PC-3 (cell line): ENCODE data around the gene CEBPZOS. TPM values are rescaled to one million over a fixed set of nuclear protein-coding genes. Genes with fewer than 3 reads are reported as not detected.
A peak's percentile ranks its signal among the peaks of the same experiment; 100 is the strongest.
"Not testable (repeated sequence)": the region's sequence is repeated elsewhere in the genome, so short reads cannot be mapped to it uniquely, and the experiment has no call there.

ENCODE experiments used
- ATAC-seq: fragments of 200-7000 bp; cut with Tn5 transposase; 2 replicates; pipeline ENCODE4 v1.9.1; 2020; ENCODE audit warnings: mild to moderate bottlenecking, moderate library complexity
- BruUV-seq: library from RNA; stranded (reverse); fragments of 400-500 nt; replicated peaks from 2 replicates; lab custom pipeline; 2021; lab: Mats Ljungman, UMichigan
- CTCF ChIA-PET: fragments of 300-600 bp; sonication (Branson Sonifier 250); formaldehyde crosslinking; loops from one replicate; lab custom pipeline; 2022; ENCODE audit warnings: antibody characterized with exemption; lab: Charles Lee
- POLR2A ChIA-PET: fragments of 300-600 bp; sonication (Branson Sonifier 250); formaldehyde crosslinking; loops from one replicate; lab custom pipeline; 2022; ENCODE audit warnings: antibody characterized with exemption; ENCODE audit not compliant: unreplicated experiment; lab: Charles Lee
- DNase-seq: peaks from one replicate; pipeline ENCODE4 v3.0.0-alpha.2; 2015
- H2AFZ ChIP-seq: fragments of 300-600 bp; sonication (generic); 2 replicates; pipeline ENCODE4 v1.6.0; 2016; ENCODE audit warnings: antibody characterized with exemption, low read length
- H3F3A ChIP-seq: fragments of 300-600 bp; sonication (generic); one replicate; pipeline ENCODE4 v1.6.0; 2017; ENCODE audit warnings: antibody characterized with exemption, low read length, control low read depth, mild to moderate bottlenecking; ENCODE audit not compliant: unreplicated experiment
- H3K27ac ChIP-seq: fragments of 300-600 bp; sonication (generic); 2 replicates; pipeline ENCODE4 v1.5.1; 2016; ENCODE audit warnings: mild to moderate bottlenecking, low read length
- H3K27me3 ChIP-seq: fragments of 300-600 bp; sonication (generic); 2 replicates; pipeline ENCODE4 v1.6.1; 2016; ENCODE audit warnings: low read length, mixed read lengths
- H3K36me3 ChIP-seq: fragments of 300-600 bp; sonication (generic); 2 replicates; pipeline ENCODE4 v1.6.1; 2016; ENCODE audit warnings: low read depth, mixed run types, low read length, mixed read lengths
- H3K4me1 ChIP-seq: fragments of 300-600 bp; sonication (generic); 2 replicates; pipeline ENCODE4 v1.5.1; 2016; ENCODE audit warnings: low read length; ENCODE audit not compliant: insufficient read depth
- H3K4me2 ChIP-seq: fragments of 300-600 bp; sonication (generic); 2 replicates; pipeline ENCODE4 v1.6.0; 2016; ENCODE audit warnings: low read length
- H3K4me3 ChIP-seq: fragments of 300-600 bp; sonication (generic); 2 replicates; pipeline ENCODE4 v1.5.1; 2016; ENCODE audit warnings: mild to moderate bottlenecking, low read length, mixed read lengths
- H3K79me2 ChIP-seq: fragments of 300-600 bp; sonication (generic); 2 replicates; pipeline ENCODE4 v1.6.1; 2017; ENCODE audit warnings: low read length, mixed read lengths
- H3K9ac ChIP-seq: fragments of 300-600 bp; sonication (generic); 2 replicates; pipeline ENCODE4 v1.6.0; 2016; ENCODE audit warnings: mild to moderate bottlenecking, low read length
- H3K9me2 ChIP-seq: fragments of 300-600 bp; sonication (generic); replicated peaks from 2 replicates; pipeline ENCODE4 v1.6.1; 2016; ENCODE audit warnings: mixed run types, low read length, mixed read lengths
- H3K9me3 ChIP-seq: fragments of 300-600 bp; sonication (generic); 2 replicates; pipeline ENCODE4 v1.6.1; 2016; ENCODE audit warnings: low read length, mixed read lengths
- H4K20me1 ChIP-seq: fragments of 300-600 bp; sonication (generic); 2 replicates; pipeline ENCODE4 v1.6.1; 2016; ENCODE audit warnings: low read length, mixed read lengths
- EZH2 ChIP-seq: fragments of 300-600 bp; sonication (generic); IDR thresholded peaks from one replicate; pipeline ENCODE4 v1.6.1; 2017; ENCODE audit warnings: antibody characterized with exemption, mild to moderate bottlenecking, low read length; ENCODE audit not compliant: unreplicated experiment
- EZH2phosphoT487 ChIP-seq: fragments of 300-600 bp; sonication (generic); IDR thresholded peaks from 2 replicates; pipeline ENCODE4 v1.6.1; 2018; ENCODE audit warnings: mild to moderate bottlenecking, antibody characterized with exemption, low read length, borderline replicate concordance
- intact Hi-C: fragments of 100-400 bp; cut with micrococcal nuclease; formaldehyde crosslinking; loops from 2 replicates; pipeline ENCODE4 v1.9.0; 2023
- total RNA-seq: library from RNA; depleted of rRNA; stranded (reverse); fragments of >200 nt; gene quantifications from 2 replicates; pipeline ENCODE4 v1.2.3, GENCODE V29; 2014
- TF ChIP-seq, protein P1 (sequence below): fragments of 300-600 bp; sonication (generic); conservative IDR thresholded peaks from 2 replicates; pipeline ENCODE4 v1.5.1; 2017; ENCODE audit warnings: antibody characterized with exemption, low read depth, mild to moderate bottlenecking, low read length

The CEBPZOS gene
- total RNA-seq, 1 experiment from 2014 or later, result 30.8 TPM

DNA sequence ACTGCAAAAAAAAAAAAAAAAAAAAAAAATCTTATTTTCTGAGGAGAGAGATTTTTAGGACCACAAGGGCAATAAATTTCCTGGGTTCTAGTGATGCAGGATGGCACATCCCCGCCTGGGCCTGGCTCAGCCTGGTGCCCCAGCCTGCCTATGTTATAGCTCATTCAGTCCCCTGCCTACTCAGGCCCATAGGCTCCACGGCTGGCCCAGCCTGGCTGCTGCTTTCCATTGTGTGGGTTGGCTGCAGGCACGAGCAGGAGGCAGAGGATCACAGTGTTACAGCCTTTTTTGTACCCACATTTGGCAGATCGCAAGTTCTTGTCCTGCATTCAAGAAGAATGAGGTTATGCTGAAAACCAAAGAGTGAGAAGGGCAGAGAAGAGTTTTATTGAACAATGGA lies 5.0 kb upstream of the CEBPZOS start:
- Histone ChIP-seq H3K4me3 (no peak overlapping the region), H3F3A (no peaks in the 10 kb centered on the region), H4K20me1 (no peaks in the 10 kb centered on the region), H3K4me2 (no peak overlapping the region), H3K27me3 (no peaks in the 10 kb centered on the region), H3K36me3 (no peaks in the 10 kb centered on the region), H3K79me2 (no peaks in the 10 kb centered on the region; the same call in 1 of the 2 replicates), H3K4me1 (peaks cover 18% of the 10 kb centered on the region), H3K9ac (no peak overlapping the region), H3K9me3 (no peaks in the 10 kb centered on the region), H2AFZ (no peak overlapping the region), H3K9me2 (no peaks in the 10 kb centered on the region), H3K27ac (no peak overlapping the region)
- no TSS peak for BruUV-seq
- ChIA-PET POLR2A (no interaction called here), CTCF (no interaction called here)
- no peak for DNase-seq
- no peak for ATAC-seq
- intact Hi-C loops, result no loop called here
- TF ChIP-seq EZH2phosphoT487 (no peak), EZH2 (no peak)
- TF ChIP-seq, protein P1, sequence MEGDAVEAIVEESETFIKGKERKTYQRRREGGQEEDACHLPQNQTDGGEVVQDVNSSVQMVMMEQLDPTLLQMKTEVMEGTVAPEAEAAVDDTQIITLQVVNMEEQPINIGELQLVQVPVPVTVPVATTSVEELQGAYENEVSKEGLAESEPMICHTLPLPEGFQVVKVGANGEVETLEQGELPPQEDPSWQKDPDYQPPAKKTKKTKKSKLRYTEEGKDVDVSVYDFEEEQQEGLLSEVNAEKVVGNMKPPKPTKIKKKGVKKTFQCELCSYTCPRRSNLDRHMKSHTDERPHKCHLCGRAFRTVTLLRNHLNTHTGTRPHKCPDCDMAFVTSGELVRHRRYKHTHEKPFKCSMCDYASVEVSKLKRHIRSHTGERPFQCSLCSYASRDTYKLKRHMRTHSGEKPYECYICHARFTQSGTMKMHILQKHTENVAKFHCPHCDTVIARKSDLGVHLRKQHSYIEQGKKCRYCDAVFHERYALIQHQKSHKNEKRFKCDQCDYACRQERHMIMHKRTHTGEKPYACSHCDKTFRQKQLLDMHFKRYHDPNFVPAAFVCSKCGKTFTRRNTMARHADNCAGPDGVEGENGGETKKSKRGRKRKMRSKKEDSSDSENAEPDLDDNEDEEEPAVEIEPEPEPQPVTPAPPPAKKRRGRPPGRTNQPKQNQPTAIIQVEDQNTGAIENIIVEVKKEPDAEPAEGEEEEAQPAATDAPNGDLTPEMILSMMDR, result no peak

DNA sequence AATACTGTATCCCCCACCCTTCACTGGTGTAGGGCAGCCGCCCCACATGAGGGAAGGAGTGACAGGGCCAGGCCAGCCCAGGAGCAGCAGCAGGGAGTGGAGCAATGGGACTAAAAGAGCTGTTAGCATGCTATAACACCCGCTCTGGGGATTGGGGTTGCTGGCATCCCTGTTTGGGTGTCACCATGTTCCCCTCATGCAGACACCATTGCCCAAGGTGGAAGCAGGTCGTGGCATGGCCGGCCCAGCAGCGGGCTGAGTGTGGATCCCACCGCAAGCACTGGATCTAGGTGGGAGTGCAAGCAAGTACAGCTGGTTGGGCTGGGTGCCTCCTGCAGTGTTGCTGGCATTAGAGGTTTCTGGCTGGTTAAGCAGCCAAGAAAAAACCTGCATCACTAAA lies 4.5 kb upstream of the CEBPZOS start:
- Histone ChIP-seq H4K20me1 (no peaks in the 10 kb centered on the region), H2AFZ (no peak overlapping the region), H3F3A (no peaks in the 10 kb centered on the region), H3K36me3 (no peaks in the 10 kb centered on the region), H3K27me3 (no peaks in the 10 kb centered on the region), H3K9ac (no peak overlapping the region), H3K4me1 (peaks cover 18% of the 10 kb centered on the region), H3K4me3 (no peak overlapping the region), H3K9me2 (no peaks in the 10 kb centered on the region), H3K9me3 (no peaks in the 10 kb centered on the region), H3K79me2 (peaks cover 4% of the 10 kb centered on the region), H3K27ac (no peak overlapping the region), H3K4me2 (no peak overlapping the region)
- intact Hi-C loops, result no loop called here
- ATAC-seq, result no peak
- no peak for TF ChIP-seq EZH2
- POLR2A ChIA-PET, result no interaction called here
- CTCF ChIA-PET, result no interaction called here
- no TSS peak for BruUV-seq
- DNase-seq, result no peak

DNA sequence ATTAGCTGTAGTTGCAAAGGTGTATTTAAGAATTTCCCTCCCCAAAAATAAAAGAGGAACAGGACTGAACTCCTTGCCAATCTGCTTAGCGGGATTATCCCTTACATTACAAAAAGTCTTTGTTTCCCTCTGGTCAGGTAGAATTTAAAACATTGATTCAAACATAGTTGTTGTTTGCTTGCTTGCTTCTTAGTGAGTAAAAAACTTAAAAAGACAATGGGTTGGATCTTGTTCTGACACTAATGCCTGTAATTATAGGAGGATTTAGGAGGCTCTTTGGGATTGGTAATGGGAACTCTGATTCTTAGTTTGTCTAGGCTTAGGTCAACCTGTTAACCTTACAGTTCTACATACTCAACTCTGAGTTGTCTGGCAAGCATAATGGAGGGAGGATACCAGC lies 3.7 kb upstream of the CEBPZOS start:
- TF ChIP-seq EZH2 (no peak), EZH2phosphoT487 (no peak)
- TF ChIP-seq, protein P1, result no peak
- Histone ChIP-seq H3K27me3 (no peaks in the 10 kb centered on the region), H2AFZ (no peak overlapping the region), H3K36me3 (no peaks in the 10 kb centered on the region), H3K27ac (no peak overlapping the region), H4K20me1 (no peaks in the 10 kb centered on the region), H3K4me1 (peaks cover 22% of the 10 kb centered on the region), H3F3A (no peaks in the 10 kb centered on the region), H3K9me3 (no peaks in the 10 kb centered on the region), H3K4me3 (no peak overlapping the region), H3K4me2 (no peak overlapping the region), H3K9me2 (no peaks in the 10 kb centered on the region), H3K9ac (no peak overlapping the region), H3K79me2 (peaks cover 12% of the 10 kb centered on the region)
- ChIA-PET POLR2A (no interaction called here), CTCF (no interaction called here)
- ATAC-seq (no peak), DNase-seq (no peak)
- intact Hi-C loops, result no loop called here
- BruUV-seq, result no TSS peak

DNA sequence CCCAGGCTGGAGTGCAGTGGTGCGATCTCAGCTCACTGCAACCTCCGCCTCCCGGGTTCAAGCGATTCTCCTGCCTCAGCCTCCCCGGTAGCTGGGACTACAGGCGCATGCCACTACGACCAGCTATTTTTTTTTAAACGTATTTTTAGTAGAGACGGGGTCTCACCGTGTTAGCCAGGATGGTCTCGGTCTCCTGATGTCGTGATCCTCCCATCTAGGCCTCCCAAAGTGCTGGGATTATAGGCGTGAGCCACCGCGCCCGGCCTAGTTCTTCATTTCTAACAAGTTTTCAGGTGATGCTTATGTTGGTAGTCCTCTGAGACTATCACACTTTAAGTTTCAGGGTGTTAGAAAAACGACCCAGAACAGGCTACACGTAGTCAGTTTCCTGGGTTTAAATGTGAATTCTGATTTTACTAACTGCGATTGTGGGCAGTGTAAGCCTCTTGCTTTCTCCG lies 405 bp upstream of the CEBPZOS start:
- H3K9me3 ChIP-seq, H3K27me3 ChIP-seq, POLR2A ChIA-PET, intact Hi-C loops, H4K20me1 ChIP-seq, H3K9me2 ChIP-seq, DNase-seq, ATAC-seq, CTCF ChIA-PET, H3K27ac ChIP-seq, H3F3A ChIP-seq: not testable (repeated sequence)
- peak overlapping the region; percentile 91 for H3K4me2 ChIP-seq
- H3K4me3 ChIP-seq, result peak overlapping the region; percentile 93
- peak overlapping the region; percentile 96 for H2AFZ ChIP-seq
- TSS peak; percentile 48 for BruUV-seq
- peak overlapping the region; percentile 90 for H3K9ac ChIP-seq
- H3K79me2 ChIP-seq, result peaks cover 44% of the 10 kb centered on the region
- peaks cover 12% of the 10 kb centered on the region; the same call in 1 of the 2 replicates for H3K36me3 ChIP-seq
- H3K4me1 ChIP-seq, result peaks cover 19% of the 10 kb centered on the region
